OCI-LY1 (cell line): Measurements from ENCODE around the gene P4HB.

ENCODE experiments used
- CTCF ChIP-seq: fragments of 200-600 bp; sonication (generic), shearing (Covaris generic); IDR thresholded peaks from 2 replicates; pipeline ENCODE4 v1.5.1; 2017; ENCODE audit warnings: mild to moderate bottlenecking, antibody characterized with exemption, low read length, moderate library complexity, mixed read lengths
- EZH2 ChIP-seq: fragments of 200-600 bp; sonication (generic), shearing (Covaris generic); IDR thresholded peaks from 2 replicates; pipeline ENCODE4 v1.8.0; 2017; ENCODE audit warnings: borderline replicate concordance, mixed run types, mild to moderate bottlenecking, antibody characterized with exemption, low read length, moderate library complexity, mixed read lengths

DNA sequence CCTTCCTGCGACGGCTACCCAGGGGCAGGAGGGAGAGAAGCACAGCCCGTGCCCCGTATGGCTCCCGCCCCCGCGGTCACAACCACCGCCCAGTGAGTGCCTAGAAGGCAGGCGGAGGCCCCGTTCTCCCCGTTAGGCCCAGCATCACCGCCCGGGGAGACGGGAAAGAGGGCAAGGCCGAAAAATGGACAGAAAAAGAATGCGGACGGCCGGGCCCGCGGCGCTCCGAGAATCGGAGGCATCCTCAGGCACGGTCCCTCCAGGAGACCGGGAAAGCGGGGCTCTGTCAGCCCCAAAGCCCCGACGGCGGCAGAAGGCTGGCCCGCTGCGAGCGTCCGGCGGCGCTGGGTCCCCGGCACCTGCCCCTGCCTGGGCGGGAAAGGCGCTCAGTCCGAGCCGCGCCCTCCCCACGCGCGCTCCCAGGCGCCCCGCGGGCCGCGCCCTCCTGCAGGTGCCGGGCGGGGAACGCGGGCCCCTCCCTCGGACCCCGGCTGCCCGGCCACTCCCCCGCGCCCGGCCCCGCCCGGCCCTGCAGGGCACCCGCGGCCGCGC, 27.7 kb downstream of the P4HB start:
- no peak for TF ChIP-seq CTCF
- no peak for TF ChIP-seq EZH2
